ENCODE measurements around the gene ZNF275. TPM values are rescaled to one million over a fixed set of nuclear protein-coding genes. Genes with fewer than 3 reads are reported as not detected.

ZNF275 gene
- total RNA-seq, 2 donors from 2014 or later, result 4.8 to 7.4 TPM

GRCh38 chrX:153400146-153401132, 66.5 kb downstream of the ZNF275 start:
- peak in 1 of 2 donors; percentile 27 for ATAC-seq
- peak; percentile 45 for DNase-seq
- intact Hi-C loops (cut with DNase I), result no loop called here

- no peak for DNase-seq
- intact Hi-C loops (cut with DNase I), result no loop called here
- no peak for ATAC-seq
Measured at GRCh38 chrX:153401133-153401764, 67.3 kb downstream of the ZNF275 start, which contains the start of gene PNMA6E. Gene PNMA6E, minus strand, starts transcription at chrX:153401350. Its CDS starts 2,501 bp downstream, at chrX:153398849.

Other genes starting within 250 kb of the ZNF275 start
- not detected for gene MAGEA1, start 154.9 kb upstream of the ZNF275 start, total RNA-seq
- not detected for gene PNMA6F, start 12.4 kb upstream of the ZNF275 start, total RNA-seq
- not detected for gene PNMA6E, start 67.2 kb downstream of the ZNF275 start, total RNA-seq
- 1 to 10 TPM in 1 of 2 donors, under 1 TPM in 1; 0.85 to 2.0 TPM for gene ZFP92, start 77.3 kb downstream of the ZNF275 start, total RNA-seq
- under 1 TPM in 1 of 2 donors, not detected in 1; 0.39 TPM for gene TREX2, start 111.9 kb downstream of the ZNF275 start, total RNA-seq
- 10 to 100 TPM; 15.8 to 22.2 TPM for gene HAUS7, start 136.4 kb downstream of the ZNF275 start, total RNA-seq
- 100 to 1,000 TPM in 1 of 2 donors, 10 to 100 TPM in 1; 96.0 to 193 TPM for gene BGN, start 160.8 kb downstream of the ZNF275 start, total RNA-seq
- gene ATP2B3, start 183.5 kb downstream of the ZNF275 start, total RNA-seq, result under 1 TPM in 1 of 2 donors, not detected in 1; 0.10 TPM